ENCODE data around the gene SLC39A1. TPM values are rescaled to one million over a fixed set of nuclear protein-coding genes. Genes with fewer than 3 reads are reported as not detected.

SLC39A1 gene
- total RNA-seq, 1 experiment from 2014 or later, result 158 TPM

DNA sequence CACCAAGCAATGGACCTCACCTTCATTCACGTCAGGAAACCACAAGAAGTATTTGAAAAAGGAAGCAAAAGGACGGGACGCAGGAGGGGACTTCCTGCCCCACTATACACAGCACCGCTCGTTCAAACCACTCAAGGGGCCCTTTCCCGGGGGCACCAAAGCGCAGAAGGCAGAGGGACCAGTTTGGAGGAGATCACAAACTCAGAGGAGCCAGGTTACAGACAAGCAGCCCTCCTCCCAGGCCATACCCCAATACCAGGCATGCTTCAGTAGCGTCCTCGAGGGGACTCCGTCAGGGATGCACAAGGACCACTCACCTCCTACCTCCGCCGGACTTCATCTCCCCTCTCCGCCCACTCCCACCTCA is 5.6 kb downstream of the SLC39A1 start:
- no TSS peak for BruUV-seq (replicated peaks)
- POLR2A ChIA-PET, result no interaction called here
- H3K36me3 ChIP-seq (ENCODE audit: control insufficient read depth, insufficient read depth, low read length), result no peaks in the 10 kb centered on the region; the same call in 1 of the 2 replicates
- CTCF ChIA-PET, result no interaction called here
- H3K4me3 ChIP-seq (ENCODE audit: low read depth in 2 of 2, low read length in 2 of 2), result peak overlapping the region; percentile 80 to 98
- DNase-seq (ENCODE audit: low read depth, low spot score), result no peak
- H3K27me3 ChIP-seq (ENCODE audit: control insufficient read depth, insufficient read depth, low read length), result no peaks in the 10 kb centered on the region
- intact Hi-C loops (cut with micrococcal nuclease; ENCODE audit: unreplicated experiment), result no loop called here
- TF ChIP-seq, protein P1, sequence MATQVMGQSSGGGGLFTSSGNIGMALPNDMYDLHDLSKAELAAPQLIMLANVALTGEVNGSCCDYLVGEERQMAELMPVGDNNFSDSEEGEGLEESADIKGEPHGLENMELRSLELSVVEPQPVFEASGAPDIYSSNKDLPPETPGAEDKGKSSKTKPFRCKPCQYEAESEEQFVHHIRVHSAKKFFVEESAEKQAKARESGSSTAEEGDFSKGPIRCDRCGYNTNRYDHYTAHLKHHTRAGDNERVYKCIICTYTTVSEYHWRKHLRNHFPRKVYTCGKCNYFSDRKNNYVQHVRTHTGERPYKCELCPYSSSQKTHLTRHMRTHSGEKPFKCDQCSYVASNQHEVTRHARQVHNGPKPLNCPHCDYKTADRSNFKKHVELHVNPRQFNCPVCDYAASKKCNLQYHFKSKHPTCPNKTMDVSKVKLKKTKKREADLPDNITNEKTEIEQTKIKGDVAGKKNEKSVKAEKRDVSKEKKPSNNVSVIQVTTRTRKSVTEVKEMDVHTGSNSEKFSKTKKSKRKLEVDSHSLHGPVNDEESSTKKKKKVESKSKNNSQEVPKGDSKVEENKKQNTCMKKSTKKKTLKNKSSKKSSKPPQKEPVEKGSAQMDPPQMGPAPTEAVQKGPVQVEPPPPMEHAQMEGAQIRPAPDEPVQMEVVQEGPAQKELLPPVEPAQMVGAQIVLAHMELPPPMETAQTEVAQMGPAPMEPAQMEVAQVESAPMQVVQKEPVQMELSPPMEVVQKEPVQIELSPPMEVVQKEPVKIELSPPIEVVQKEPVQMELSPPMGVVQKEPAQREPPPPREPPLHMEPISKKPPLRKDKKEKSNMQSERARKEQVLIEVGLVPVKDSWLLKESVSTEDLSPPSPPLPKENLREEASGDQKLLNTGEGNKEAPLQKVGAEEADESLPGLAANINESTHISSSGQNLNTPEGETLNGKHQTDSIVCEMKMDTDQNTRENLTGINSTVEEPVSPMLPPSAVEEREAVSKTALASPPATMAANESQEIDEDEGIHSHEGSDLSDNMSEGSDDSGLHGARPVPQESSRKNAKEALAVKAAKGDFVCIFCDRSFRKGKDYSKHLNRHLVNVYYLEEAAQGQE (IDR thresholded peaks at IDR 0.05; ENCODE audit: insufficient read depth in 1 of 2, low read depth in 2 of 2, low read length in 1 of 2), result no peak
- TF ChIP-seq, protein P2, sequence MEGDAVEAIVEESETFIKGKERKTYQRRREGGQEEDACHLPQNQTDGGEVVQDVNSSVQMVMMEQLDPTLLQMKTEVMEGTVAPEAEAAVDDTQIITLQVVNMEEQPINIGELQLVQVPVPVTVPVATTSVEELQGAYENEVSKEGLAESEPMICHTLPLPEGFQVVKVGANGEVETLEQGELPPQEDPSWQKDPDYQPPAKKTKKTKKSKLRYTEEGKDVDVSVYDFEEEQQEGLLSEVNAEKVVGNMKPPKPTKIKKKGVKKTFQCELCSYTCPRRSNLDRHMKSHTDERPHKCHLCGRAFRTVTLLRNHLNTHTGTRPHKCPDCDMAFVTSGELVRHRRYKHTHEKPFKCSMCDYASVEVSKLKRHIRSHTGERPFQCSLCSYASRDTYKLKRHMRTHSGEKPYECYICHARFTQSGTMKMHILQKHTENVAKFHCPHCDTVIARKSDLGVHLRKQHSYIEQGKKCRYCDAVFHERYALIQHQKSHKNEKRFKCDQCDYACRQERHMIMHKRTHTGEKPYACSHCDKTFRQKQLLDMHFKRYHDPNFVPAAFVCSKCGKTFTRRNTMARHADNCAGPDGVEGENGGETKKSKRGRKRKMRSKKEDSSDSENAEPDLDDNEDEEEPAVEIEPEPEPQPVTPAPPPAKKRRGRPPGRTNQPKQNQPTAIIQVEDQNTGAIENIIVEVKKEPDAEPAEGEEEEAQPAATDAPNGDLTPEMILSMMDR (IDR thresholded peaks at IDR 0.05), result no peak
- TF ChIP-seq SIN3A (IDR thresholded peaks at IDR 0.05; ENCODE audit: borderline replicate concordance, insufficient read depth, low read depth, low read length) (no peak), TCF7L2 (IDR thresholded peaks at IDR 0.05; ENCODE audit: low read depth, low read length) (no peak), POLR2AphosphoS5 (IDR thresholded peaks at IDR 0.05; ENCODE audit: low read depth, low read length) (no peak)
- no peaks in the 10 kb centered on the region for H3K9me3 ChIP-seq (ENCODE audit: control insufficient read depth, insufficient read depth, low read depth, low read length)
- peak overlapping the region; percentile 86 for H3K27ac ChIP-seq (ENCODE audit: low read length)
- in situ Hi-C loops (cut with HindIII; ENCODE audit: low pct_unique_long_range_greater_than_20kb, low sequenced_read_pairs), result no loop called here
- H3K4me1 ChIP-seq (ENCODE audit: control insufficient read depth, insufficient read depth, low read length), result peaks cover 32% of the 10 kb centered on the region
- ATAC-seq, result peak; percentile 6; the same call in 1 of the 2 replicates

DNA sequence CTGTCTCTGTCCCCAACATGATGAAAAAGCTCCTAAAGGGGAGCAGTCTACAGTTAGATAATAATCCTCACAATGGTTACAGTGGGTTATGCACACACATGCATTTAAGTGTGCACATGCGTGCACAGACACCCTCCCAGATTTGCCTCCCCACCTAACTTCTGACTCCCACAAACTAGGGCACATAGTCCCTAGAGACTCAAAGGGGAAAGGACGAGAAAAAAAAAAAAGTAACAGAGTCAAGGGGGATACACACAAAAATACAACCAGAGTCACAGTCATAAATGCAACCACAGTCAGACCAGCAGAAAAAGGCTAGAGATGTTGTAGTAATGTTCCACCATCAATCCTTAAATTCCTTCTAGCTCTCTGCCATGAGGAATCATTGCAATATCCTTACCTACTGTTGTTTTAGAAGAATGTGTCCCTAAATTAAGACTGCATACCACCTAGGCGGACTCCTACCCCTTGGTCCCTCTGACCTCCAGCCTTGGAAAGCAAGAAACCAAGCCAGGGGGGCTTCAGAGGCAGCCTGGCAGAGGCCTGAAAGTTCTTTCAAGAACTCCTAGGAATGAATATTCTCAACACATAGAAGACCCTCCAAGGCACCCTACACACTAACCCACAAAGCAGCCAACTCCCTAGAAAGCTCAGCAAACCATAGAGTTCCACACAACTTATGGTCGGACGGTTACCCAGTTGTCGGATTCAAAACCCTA is 6.2 kb downstream of the SLC39A1 start:
- in situ Hi-C loops (cut with HindIII; ENCODE audit: low pct_unique_long_range_greater_than_20kb, low sequenced_read_pairs) (no loop called here), intact Hi-C loops (cut with micrococcal nuclease; ENCODE audit: unreplicated experiment) (no loop called here)
- CTCF ChIA-PET, result interaction anchor here (0.6 kb wide), 1 partner anchor 127 kb away, joined by 5 read pairs; no protein-coding TSS in a partner anchor
- TF ChIP-seq, protein P2 (IDR thresholded peaks at IDR 0.05), result no peak
- TF ChIP-seq SIN3A (IDR thresholded peaks at IDR 0.05; ENCODE audit: borderline replicate concordance, insufficient read depth, low read depth, low read length) (no peak), POLR2AphosphoS5 (IDR thresholded peaks at IDR 0.05; ENCODE audit: low read depth, low read length) (no peak), TCF7L2 (IDR thresholded peaks at IDR 0.05; ENCODE audit: low read depth, low read length) (no peak)
- TF ChIP-seq, protein P1 (IDR thresholded peaks at IDR 0.05; ENCODE audit: insufficient read depth in 1 of 2, low read depth in 2 of 2, low read length in 1 of 2), result no peak
- Histone ChIP-seq H3K27ac (ENCODE audit: low read length) (peak overlapping the region; percentile 86), H3K9me3 (ENCODE audit: control insufficient read depth, insufficient read depth, low read depth, low read length) (no peaks in the 10 kb centered on the region), H3K4me3 (ENCODE audit: low read depth in 2 of 2, low read length in 2 of 2) (peak overlapping the region; percentile 80 to 98), H3K4me1 (ENCODE audit: control insufficient read depth, insufficient read depth, low read length) (peaks cover 27% of the 10 kb centered on the region), H3K36me3 (ENCODE audit: control insufficient read depth, insufficient read depth, low read length) (peaks cover 2% of the 10 kb centered on the region; the same call in 1 of the 2 replicates), H3K27me3 (ENCODE audit: control insufficient read depth, insufficient read depth, low read length) (no peaks in the 10 kb centered on the region)
- ATAC-seq (no peak), DNase-seq (ENCODE audit: low read depth, low spot score) (no peak)
- POLR2A ChIA-PET, result no interaction called here
- no TSS peak for BruUV-seq (replicated peaks)
